ENCODE data around the gene PWWP2B. TPM values are rescaled to one million over a fixed set of nuclear protein-coding genes. Genes with fewer than 3 reads are reported as not detected.

The PWWP2B gene
- total RNA-seq, 1 experiment from 2014 or later = 4.2 TPM

DNA sequence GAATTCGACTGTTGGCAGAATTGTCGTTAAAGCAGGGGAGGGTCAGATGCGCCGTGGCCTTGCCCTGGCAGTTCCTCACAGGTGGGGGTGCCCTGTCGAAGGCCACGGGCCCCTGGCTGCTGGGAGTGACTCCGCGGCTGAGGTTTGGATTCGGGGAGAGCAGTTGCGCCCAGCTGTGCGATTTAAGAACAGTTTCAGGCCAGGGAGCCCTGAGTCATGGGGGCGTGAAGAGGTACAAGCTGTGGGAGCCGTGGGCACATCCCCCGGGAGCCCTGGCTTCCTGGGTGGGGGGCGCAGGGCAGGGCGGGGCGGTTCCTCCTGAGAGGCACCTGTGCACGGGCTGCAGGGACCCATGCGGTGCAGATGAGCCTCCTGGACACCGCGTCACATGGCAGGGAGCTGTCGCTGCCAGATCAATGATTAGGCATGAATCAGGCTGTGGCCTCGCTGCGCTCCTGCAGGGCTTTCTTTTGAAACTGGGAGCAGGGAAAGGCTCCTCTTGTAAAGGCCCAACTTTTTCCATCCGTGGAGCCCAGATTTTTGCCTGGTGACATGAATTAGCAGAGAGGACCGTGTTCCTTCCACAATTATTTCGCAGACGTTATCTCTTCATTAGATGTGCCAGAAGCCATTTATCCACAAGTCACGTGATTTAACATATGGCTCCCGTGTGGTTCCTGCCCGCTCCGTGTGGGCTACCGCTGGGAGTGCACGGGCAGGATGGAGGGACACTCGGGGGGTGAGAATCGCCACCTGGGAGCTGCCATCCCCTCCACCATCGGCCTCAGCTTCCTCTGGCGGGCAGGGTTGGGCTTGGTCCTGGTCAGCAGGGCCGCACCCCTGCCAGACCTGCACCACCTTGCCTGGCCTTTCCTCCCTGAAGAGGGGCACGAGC lies 918 bp downstream of the PWWP2B start:
- H3K4me1 ChIP-seq (replicated peaks) = peaks cover 10% of the 10 kb centered on the region
- peak overlapping the region; percentile 78 for H3K4me3 ChIP-seq
- no peak overlapping the region for H3K27ac ChIP-seq
- H3K36me3 ChIP-seq = no peaks in the 10 kb centered on the region
- no peaks in the 10 kb centered on the region for H3K27me3 ChIP-seq (replicated peaks)
- DNase-seq (ENCODE audit: low read depth in 1 of 2, low spot score in 2 of 2) = no peak
- H3K9me3 ChIP-seq (replicated peaks) = no peaks in the 10 kb centered on the region

DNA sequence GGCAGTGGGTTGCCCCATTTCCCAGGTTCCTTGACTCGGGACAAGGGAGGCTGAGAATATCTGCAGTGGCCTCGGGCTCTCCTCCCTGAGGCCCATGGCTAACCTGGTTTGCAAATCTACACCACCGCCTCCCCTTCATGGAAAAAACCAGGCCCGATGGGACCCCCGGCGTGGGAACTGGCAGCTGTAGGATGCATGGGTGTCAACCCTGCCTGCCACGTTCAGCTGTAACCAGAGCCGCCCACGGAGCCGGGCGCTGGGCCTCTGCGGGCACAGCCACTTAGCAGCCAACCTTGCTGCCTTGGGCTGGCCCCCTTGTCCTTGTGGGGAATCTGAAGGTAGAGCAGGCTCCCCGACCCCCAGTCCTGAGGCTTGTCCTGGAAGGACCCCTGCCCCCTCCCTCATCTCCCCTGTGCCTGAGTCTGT lies 1.6 kb downstream of the PWWP2B start:
- H3K9me3 ChIP-seq (replicated peaks) = no peaks in the 10 kb centered on the region
- H3K27me3 ChIP-seq (replicated peaks) = no peaks in the 10 kb centered on the region
- peaks cover 10% of the 10 kb centered on the region for H3K4me1 ChIP-seq (replicated peaks)
- DNase-seq (ENCODE audit: low read depth in 1 of 2, low spot score in 2 of 2) = no peak
- no peaks in the 10 kb centered on the region for H3K36me3 ChIP-seq
- no peak overlapping the region for H3K27ac ChIP-seq
- H3K4me3 ChIP-seq = no peak overlapping the region

DNA sequence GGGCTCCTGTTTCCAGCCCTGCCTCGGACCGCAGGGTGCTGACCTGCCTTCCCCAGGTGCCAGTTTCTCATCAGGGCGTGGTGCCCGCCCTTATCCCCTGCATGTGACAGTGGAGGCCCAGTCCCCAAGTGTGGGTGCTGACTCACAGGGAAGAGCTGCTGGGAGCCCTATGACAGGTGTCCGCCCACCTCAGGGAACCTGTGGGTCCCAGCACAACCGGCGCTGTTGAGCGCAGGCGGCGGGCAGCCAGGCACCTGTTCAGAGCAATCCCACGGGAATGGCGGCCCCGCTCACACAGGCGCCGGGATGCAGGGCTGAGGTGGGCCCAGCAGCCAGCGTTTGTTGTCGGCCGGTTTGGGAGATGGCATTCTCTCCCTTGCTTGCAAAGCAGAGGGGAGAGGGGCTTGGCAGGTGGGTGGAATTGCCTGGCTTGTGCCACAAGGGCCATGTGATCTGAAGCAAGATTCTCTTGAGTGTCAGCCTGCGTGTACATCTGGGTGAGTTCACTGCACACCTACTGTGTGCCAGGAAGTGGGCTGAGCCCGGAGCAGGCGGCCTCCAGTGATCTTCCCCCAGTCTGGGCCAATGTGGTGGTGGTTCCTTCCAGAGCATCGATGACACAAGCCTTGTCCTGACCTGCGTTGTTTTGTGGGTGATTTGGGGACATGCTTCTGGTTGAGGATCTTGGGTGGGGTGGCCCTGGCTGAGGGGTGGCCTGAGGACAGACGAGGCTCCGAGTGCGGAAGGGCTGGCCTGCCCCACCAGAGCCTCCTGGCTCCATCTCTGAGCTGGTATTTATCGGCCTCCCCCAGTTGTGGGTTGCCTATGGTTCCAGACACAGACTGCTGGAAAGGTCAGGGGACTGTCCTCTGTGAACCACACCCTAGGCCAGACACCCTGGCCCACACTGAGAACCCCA lies 2.4 kb downstream of the PWWP2B start:
- Histone ChIP-seq H3K36me3 (no peaks in the 10 kb centered on the region), H3K4me1 (replicated peaks) (peaks cover 10% of the 10 kb centered on the region), H3K4me3 (no peak overlapping the region), H3K9me3 (replicated peaks) (no peaks in the 10 kb centered on the region), H3K27ac (no peak overlapping the region), H3K27me3 (replicated peaks) (no peaks in the 10 kb centered on the region)
- DNase-seq (ENCODE audit: low read depth in 1 of 2, low spot score in 2 of 2) = no peak

GRCh38 chr10:132400041-132400546 lies 3.1 kb downstream of the PWWP2B start:
- H3K9me3 ChIP-seq (replicated peaks) = no peaks in the 10 kb centered on the region
- H3K36me3 ChIP-seq = no peaks in the 10 kb centered on the region
- no peak for DNase-seq (ENCODE audit: low read depth in 1 of 2, low spot score in 2 of 2)
- H3K4me3 ChIP-seq = no peak overlapping the region
- H3K27ac ChIP-seq = no peak overlapping the region
- H3K4me1 ChIP-seq (replicated peaks) = peaks cover 10% of the 10 kb centered on the region
- H3K27me3 ChIP-seq (replicated peaks) = no peaks in the 10 kb centered on the region

DNA sequence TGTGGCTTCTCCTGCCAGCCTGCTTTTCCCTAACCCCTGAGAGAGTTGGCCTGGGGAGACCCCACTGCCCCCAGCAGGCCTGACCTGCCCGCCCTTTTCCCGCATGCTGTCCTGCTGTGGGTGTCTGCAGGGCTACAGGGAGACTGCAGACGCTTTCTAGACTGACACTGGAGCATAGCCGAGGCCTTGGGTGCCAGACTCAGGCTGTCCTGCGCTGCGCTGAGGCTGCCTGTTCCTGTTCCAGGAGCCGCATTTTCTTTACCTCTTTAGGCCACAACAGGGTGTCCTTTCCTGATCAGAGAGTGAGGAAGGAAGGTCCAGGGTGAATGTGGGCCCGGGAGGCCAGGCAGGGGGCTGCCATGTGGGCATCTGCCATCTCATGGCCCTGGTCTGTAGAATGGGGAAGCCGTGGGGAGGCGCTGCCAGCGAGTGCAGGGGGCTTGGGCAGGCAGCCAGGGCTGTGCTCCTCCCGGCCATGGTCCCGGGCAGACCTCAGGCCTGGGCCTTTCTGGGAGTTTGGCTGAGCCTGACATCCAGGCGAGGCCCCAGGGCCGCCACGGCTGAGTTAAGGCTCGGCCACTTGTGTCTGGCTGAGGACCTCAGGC lies 3.6 kb downstream of the PWWP2B start:
- Histone ChIP-seq H3K27ac (no peak overlapping the region), H3K9me3 (replicated peaks) (no peaks in the 10 kb centered on the region), H3K36me3 (no peaks in the 10 kb centered on the region), H3K4me3 (no peak overlapping the region), H3K27me3 (replicated peaks) (no peaks in the 10 kb centered on the region), H3K4me1 (replicated peaks) (peaks cover 10% of the 10 kb centered on the region)
- DNase-seq (ENCODE audit: low read depth in 1 of 2, low spot score in 2 of 2) = no peak

DNA sequence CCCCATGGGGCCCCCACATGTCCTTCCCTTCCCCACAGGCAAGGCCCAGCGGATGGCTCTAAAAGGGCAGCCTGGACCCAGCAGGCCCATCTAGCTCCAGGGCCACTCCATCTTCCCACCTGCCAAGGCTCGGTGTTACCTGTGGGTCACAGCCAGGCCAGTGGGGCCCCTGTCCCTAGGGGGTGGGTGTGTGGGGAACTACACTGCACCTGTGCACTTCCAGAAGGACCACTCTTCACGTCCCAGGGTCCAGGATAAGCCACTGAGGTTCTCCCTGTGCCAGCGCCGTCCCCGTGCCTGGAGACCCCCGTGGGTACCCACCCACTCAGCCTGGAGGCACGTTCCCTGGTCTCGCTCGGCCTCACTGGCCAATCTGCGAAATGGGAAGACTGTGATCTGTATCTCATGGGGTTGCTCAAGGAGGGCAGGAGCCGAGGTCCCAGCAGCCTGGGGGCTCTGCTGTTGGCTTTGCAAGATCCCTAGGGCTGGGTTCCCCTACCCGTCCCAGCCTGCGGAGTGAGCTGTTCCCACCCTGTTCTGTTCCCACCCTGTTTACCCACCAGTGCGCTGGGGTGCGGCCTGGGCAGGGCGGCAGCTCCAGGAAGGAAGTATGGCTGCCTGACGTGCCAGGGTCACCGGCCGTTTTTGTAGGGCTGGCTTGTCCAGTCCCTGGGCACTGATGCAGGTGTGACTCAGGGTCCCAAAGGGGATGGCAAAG lies 4.6 kb downstream of the PWWP2B start:
- peaks cover 3% of the 10 kb centered on the region; the same call in 1 of the 2 replicates for H3K4me1 ChIP-seq (replicated peaks)
- no peak overlapping the region for H3K27ac ChIP-seq
- H3K4me3 ChIP-seq = no peak overlapping the region
- H3K36me3 ChIP-seq = no peaks in the 10 kb centered on the region
- H3K9me3 ChIP-seq (replicated peaks) = no peaks in the 10 kb centered on the region
- no peaks in the 10 kb centered on the region for H3K27me3 ChIP-seq (replicated peaks)
- DNase-seq (ENCODE audit: low read depth in 1 of 2, low spot score in 2 of 2) = no peak

DNA sequence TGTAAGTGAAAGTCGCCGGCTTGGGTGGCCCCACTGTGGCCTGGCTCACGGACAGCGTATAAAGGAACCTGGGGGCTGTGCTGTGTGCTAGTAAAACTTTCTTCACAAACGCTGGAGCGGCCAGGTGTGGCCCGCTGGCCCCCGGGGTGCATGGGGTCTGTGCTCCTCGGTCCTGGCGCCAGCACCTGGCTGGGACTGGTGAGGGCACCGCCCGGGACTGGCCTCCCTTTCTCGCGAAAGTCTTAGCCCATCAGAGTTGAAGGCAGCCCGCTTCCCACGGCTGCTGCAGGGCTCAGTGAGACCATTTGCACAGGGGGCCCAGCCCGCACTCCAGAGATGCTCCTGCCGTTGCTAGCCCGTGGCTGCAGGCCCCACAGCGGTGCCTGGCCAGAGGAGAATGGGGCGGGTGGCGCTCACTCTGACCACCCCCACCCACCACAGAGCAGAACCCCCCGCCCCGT lies 5.8 kb downstream of the PWWP2B start:
- DNase-seq (ENCODE audit: low read depth in 1 of 2, low spot score in 2 of 2) = no peak
- Histone ChIP-seq H3K4me1 (replicated peaks) (no peaks in the 10 kb centered on the region; the same call in 1 of the 2 replicates), H3K9me3 (replicated peaks) (no peaks in the 10 kb centered on the region; the same call in 1 of the 2 replicates), H3K27me3 (replicated peaks) (no peaks in the 10 kb centered on the region), H3K27ac (no peak overlapping the region), H3K4me3 (no peak overlapping the region), H3K36me3 (no peaks in the 10 kb centered on the region)

DNA sequence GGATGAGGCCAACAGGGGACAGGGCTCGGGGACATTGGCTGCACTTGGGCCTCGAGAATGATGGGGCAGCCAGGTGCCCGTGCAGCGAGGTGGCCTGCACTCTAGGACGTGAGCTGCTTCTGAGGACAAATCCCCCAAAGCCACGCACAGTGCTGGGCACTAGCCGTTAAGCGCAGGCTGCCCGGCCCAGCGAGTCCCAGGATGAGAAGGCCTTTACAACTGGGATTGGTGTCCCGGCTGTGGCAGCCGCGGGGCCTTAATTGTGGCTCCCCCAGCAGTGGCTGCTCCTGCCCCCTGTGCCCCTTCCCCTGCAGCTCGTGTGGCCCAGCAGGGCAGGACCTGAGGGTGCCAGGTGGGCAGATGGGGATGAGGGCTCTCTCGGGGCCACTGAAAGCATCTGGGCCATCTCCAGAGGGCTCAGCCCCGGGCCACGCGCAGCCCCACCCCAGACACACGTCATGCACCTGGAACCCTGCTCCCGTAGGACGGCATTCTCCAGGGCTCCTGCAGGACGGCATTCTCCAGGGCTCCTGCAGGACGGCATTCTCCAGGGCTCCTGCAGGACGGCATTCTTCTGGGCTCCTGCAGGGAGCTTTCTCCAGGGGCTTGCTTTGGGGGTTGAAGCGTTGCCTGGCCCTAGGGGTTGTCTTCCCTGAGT lies 6.6 kb downstream of the PWWP2B start:
- Histone ChIP-seq H3K4me1 (replicated peaks) (no peaks in the 10 kb centered on the region), H3K36me3 (no peaks in the 10 kb centered on the region), H3K9me3 (replicated peaks) (no peaks in the 10 kb centered on the region; the same call in 1 of the 2 replicates), H3K4me3 (no peak overlapping the region), H3K27ac (no peak overlapping the region), H3K27me3 (replicated peaks) (no peaks in the 10 kb centered on the region)
- no peak for DNase-seq (ENCODE audit: low read depth in 1 of 2, low spot score in 2 of 2)

GRCh38 chr10:132404169-132404880 lies 7.3 kb downstream of the PWWP2B start:
- Histone ChIP-seq H3K27me3 (replicated peaks) (no peaks in the 10 kb centered on the region), H3K27ac (no peak overlapping the region), H3K4me3 (no peak overlapping the region), H3K4me1 (replicated peaks) (no peaks in the 10 kb centered on the region), H3K36me3 (no peaks in the 10 kb centered on the region), H3K9me3 (replicated peaks) (no peaks in the 10 kb centered on the region; the same call in 1 of the 2 replicates)
- DNase-seq (ENCODE audit: low read depth in 1 of 2, low spot score in 2 of 2) = no peak

DNA sequence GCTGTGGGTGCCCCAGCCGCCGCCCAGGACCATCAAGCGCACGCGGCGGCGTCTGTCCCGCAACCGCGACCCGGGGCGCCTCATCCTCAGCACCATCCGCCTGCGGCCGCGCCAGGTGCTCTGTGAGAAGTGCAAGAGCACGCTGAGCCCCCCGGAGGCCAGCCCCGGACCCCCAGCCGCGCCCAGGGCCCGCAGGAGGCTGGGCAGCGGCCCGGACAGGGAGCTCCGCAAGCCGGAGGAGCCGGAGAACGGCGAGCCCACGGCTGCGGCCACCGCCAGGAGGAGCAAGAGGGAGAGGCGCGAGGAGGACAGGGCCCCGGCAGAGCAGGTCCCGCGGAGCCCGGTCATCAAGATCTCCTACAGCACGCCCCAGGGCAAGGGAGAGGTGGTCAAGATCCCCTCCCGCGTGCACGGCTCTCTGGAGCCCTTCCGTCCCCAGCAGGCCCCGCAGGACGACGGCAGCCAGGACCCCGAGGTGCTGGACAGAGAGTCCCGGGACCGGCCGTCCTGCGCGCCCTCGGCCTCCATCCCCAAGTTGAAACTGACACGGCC lies 8.0 kb downstream of the PWWP2B start:
- Histone ChIP-seq H3K4me1 (replicated peaks) (no peaks in the 10 kb centered on the region), H3K36me3 (no peaks in the 10 kb centered on the region), H3K9me3 (replicated peaks) (no peaks in the 10 kb centered on the region; the same call in 1 of the 2 replicates), H3K27ac (no peak overlapping the region), H3K27me3 (replicated peaks) (no peaks in the 10 kb centered on the region), H3K4me3 (no peak overlapping the region)
- DNase-seq (ENCODE audit: low read depth in 1 of 2, low spot score in 2 of 2) = no peak

DNA sequence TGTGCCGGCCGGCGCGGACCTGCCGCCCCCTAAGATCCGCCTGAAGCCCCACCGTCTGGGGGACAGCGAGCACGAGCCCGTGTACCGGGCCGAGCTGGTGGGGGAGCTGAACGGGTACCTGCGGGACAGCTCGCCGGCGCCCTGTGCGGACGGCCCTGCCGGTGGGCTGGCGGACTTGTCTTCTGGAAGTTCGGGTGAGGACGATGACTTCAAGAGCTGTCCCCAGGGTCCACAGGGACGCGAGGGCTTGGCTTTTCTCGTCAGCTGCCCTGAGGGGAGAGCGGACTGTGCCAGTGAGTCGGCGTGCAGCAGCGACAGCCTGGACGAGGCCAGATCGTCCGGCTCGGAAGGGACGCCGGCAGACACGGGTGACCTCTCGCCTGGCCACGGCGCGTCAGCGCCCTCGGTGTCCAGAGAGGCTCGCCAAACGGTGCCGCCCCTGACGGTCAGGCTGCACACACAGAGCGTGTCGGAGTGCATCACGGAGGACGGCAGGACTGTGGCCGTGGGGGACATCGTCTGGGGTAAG lies 8.5 kb downstream of the PWWP2B start:
- no peaks in the 10 kb centered on the region; the same call in 1 of the 2 replicates for H3K9me3 ChIP-seq (replicated peaks)
- no peak overlapping the region for H3K4me3 ChIP-seq
- H3K27me3 ChIP-seq (replicated peaks) = no peaks in the 10 kb centered on the region
- no peaks in the 10 kb centered on the region for H3K36me3 ChIP-seq
- no peaks in the 10 kb centered on the region for H3K4me1 ChIP-seq (replicated peaks)
- H3K27ac ChIP-seq = no peak overlapping the region
- no peak for DNase-seq (ENCODE audit: low read depth in 1 of 2, low spot score in 2 of 2)

Measured in SJSA1 (cell line).